ENCODE data around the gene INPP4B. TPM values are rescaled to one million over a fixed set of nuclear protein-coding genes. Genes with fewer than 3 reads are reported as not detected.

Gene INPP4B
- total and polyA plus RNA-seq, 2 donors from 2014 or later, result 2.6 to 18.9 TPM

- FAIRE-seq (no peak), DNase-seq (no peak)
- H3K4me3 ChIP-seq (ENCODE audit: low read length in 3 of 3), result no peak overlapping the region
- intact Hi-C loops (cut with DNase I), result no loop called here
- no peak overlapping the region for H3K9ac ChIP-seq (ENCODE audit: low read length in 3 of 3)
- no peak overlapping the region for H3K27ac ChIP-seq (ENCODE audit: low read depth in 2 of 2, low read length in 2 of 2)
- no peaks in the 10 kb centered on the region for H3K4me1 ChIP-seq (ENCODE audit: control insufficient read depth in 2 of 3, insufficient read depth in 2 of 3, low read depth in 1 of 3, low read length in 3 of 3)
- no peaks in the 10 kb centered on the region for H3K27me3 ChIP-seq (ENCODE audit: control insufficient read depth, insufficient read depth, low read length)
- H3K36me3 ChIP-seq (ENCODE audit: control insufficient read depth in 2 of 3, insufficient read depth in 3 of 3, low read length in 3 of 3), result no peaks in the 10 kb centered on the region
- H3K9me3 ChIP-seq (ENCODE audit: control insufficient read depth in 2 of 3, insufficient read depth in 1 of 3, low read length in 3 of 3), result no peaks in the 10 kb centered on the region
- TF ChIP-seq CTCF (IDR thresholded peaks at IDR 0.05; ENCODE audit: borderline replicate concordance, extremely low read depth, insufficient read depth), result no peak
Measured at GRCh38 chr4:142475663-142476062, 370.4 kb downstream of the INPP4B start.

GRCh38 chr4:142474398-142475087, 371.6 kb downstream of the INPP4B start:
- H3K27ac ChIP-seq (ENCODE audit: low read depth in 2 of 2, low read length in 2 of 2), result no peak overlapping the region
- intact Hi-C loops (cut with DNase I), result no loop called here
- no peak overlapping the region for H3K9ac ChIP-seq (ENCODE audit: low read length in 3 of 3)
- H3K4me1 ChIP-seq (ENCODE audit: control insufficient read depth in 2 of 3, insufficient read depth in 2 of 3, low read depth in 1 of 3, low read length in 3 of 3), result no peaks in the 10 kb centered on the region
- FAIRE-seq, result no peak
- H3K9me3 ChIP-seq (ENCODE audit: control insufficient read depth in 2 of 3, insufficient read depth in 1 of 3, low read length in 3 of 3), result no peaks in the 10 kb centered on the region
- no peaks in the 10 kb centered on the region for H3K27me3 ChIP-seq (ENCODE audit: control insufficient read depth, insufficient read depth, low read length)
- no peak for DNase-seq
- TF ChIP-seq CTCF (IDR thresholded peaks at IDR 0.05; ENCODE audit: borderline replicate concordance, extremely low read depth, insufficient read depth), result no peak
- H3K36me3 ChIP-seq (ENCODE audit: control insufficient read depth in 2 of 3, insufficient read depth in 3 of 3, low read length in 3 of 3), result no peaks in the 10 kb centered on the region
- no peak overlapping the region for H3K4me3 ChIP-seq (ENCODE audit: low read length in 3 of 3)

GRCh38 chr4:142473960-142474338, 372.2 kb downstream of the INPP4B start:
- no peak for TF ChIP-seq CTCF (IDR thresholded peaks at IDR 0.05; ENCODE audit: borderline replicate concordance, extremely low read depth, insufficient read depth)
- Histone ChIP-seq H3K9me3 (ENCODE audit: control insufficient read depth in 2 of 3, insufficient read depth in 1 of 3, low read length in 3 of 3) (no peaks in the 10 kb centered on the region), H3K4me1 (ENCODE audit: control insufficient read depth in 2 of 3, insufficient read depth in 2 of 3, low read depth in 1 of 3, low read length in 3 of 3) (no peaks in the 10 kb centered on the region), H3K4me3 (ENCODE audit: low read length in 3 of 3) (no peak overlapping the region), H3K27me3 (ENCODE audit: control insufficient read depth, insufficient read depth, low read length) (no peaks in the 10 kb centered on the region), H3K36me3 (ENCODE audit: control insufficient read depth in 2 of 3, insufficient read depth in 3 of 3, low read length in 3 of 3) (no peaks in the 10 kb centered on the region), H3K27ac (ENCODE audit: low read depth in 2 of 2, low read length in 2 of 2) (no peak overlapping the region), H3K9ac (ENCODE audit: low read length in 3 of 3) (no peak overlapping the region)
- DNase-seq (no peak), FAIRE-seq (no peak)
- intact Hi-C loops (cut with DNase I), result no loop called here
